HG02970 (cell line): ENCODE measurements around the gene OBSL1.

Experiments
- ATAC-seq: cut with Tn5 transposase; IDR thresholded peaks from one replicate; pipeline ENCODE4 v1.9.1; 2021; ENCODE audit warnings: mild to moderate bottlenecking, moderate library complexity, moderate number of reproducible peaks; ENCODE audit not compliant: unreplicated experiment, low FRiP score

OBSL1 gene

DNA sequence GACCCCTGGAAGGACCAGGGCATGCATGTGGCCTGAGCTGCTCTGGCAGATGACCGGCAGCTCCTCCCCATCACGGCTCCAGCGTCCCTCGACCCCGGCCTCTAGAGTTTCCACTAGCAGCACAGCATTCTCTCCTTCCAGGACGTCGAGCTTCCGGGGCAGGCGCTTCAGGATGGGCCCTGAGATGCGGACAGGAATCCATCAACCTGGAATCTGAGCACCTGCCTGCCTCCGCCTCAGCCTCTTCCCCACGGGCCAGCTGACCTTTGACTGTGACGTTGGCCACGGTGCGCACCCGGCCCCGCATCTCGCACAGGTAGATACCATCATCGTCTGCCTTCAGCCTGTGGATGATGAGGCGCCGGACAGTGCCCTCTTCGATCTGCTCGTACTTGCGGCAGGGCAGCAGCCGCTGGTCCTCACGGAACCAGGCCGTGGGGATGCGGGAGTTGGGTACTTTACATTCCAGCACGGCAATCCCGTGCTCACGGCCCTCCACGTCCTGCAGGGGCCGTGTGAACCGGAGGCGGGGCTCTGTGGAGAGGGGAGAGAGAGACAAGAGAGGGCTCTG is 3.5 kb downstream of the OBSL1 start:
- ATAC-seq = no peak

DNA sequence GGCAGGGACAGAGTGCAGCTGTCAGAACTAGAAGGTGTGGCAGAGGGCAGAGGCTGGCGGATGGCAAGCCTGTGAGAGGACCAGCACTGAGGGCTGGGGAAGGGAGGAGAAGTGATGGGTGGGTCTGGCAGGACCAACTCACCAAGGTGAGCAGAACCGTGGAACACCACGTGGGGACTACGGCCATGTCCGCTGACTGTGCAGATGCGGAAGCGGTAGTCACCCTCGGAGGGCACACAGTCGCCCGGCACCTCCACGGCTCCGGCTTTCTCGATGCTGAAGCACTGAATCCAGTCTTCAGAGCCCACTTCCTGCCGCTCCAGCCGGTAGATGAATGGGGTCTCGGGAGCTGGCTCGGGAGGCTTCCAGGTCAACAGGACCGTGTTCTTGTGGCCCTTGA is 4.2 kb downstream of the OBSL1 start:
- no peak for ATAC-seq

DNA sequence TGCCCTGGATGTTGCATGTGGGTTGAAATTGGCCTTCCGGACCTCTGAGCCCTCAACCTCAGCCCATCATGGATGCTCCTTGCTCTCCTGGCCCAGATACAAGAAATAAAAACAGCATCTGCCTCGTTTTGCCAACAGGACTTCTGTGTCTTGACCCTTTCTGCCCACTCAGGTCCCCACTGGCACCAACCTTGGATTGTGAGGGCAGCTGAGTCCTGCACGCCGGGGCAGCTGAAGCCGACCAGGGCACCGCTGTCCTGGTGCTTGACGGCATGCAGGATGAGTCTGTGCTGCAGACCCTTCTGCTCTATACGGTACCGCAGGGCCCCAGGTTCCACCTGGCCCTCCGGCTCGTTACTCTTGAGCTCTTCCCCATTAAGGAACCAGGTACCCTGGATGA is 4.7 kb downstream of the OBSL1 start:
- ATAC-seq = no peak

DNA sequence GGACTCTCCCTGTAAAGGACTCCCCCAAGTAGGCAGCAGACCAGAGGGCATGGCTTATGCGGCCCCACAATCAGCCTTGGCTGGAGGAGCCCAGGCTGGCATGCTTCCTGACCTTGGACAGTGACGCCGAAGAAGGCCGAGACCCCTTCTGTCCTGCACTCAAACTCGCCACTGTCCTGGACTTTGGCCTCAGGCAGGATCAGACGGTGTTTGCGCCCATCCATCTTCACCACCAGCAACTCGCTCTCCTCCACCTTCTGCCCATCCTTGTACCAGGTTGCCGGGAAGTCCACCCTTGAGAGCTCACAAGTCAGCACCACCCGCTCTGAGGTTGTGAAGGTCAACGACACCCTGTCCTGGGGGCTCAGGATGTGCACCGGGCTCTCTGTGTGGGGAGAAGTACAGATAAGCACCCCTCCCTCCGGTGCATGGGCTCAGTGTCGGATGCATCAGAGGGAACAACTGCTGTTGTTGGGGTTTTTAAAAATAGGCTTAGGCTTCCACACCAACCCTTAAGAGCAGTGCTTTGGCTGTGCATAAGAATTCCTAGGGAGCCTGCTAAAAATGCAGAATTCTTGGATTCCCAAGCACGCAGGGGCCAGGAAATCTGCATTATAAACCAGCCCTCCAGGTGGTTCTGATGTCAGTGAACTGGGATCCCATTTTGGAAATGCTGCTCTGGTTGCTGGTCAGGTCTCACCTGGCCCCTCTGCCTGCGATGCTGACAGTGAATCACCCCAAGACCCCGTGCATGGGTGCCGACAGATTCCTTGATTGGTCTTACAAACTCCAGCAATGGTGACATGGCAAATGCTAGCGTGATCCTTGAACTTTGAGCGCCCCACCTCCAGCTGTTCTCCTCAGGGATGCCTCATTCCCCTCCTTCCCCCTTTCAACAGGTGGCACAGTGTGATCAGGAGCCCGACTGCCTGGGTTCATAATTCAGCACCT is 5.9 kb downstream of the OBSL1 start:
- ATAC-seq = no peak

DNA sequence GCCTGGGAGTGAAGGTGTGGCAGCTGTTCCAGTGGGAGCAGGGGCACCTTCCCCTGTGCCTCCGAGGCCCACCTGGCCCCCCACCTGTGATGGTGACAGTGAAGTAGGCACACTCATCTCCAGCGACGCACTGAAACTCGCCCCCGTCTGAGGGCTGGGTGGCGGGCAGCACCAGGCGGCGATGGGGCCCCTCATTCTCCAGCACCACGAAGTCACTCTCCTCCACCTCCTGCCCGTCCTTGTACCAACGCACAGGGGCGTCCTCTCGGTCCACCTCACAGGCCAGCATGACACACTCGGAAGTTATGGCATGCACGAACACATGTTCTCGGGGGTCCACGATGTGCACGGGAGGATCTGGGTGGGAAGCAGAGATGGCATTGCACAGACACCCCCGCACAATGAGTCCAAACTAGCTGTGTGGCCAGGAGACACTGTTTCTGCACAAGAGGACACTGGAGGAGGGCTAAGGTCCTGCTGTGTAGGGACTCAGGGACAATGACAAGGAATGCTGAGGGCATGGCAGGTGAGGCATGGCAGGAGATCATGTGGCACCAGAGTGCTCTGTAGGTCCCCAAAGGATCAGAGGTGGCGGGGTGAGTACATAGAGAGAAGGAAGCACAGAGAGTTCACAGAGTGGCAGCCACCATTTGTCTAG is 7.9 kb downstream of the OBSL1 start:
- ATAC-seq = no peak

DNA sequence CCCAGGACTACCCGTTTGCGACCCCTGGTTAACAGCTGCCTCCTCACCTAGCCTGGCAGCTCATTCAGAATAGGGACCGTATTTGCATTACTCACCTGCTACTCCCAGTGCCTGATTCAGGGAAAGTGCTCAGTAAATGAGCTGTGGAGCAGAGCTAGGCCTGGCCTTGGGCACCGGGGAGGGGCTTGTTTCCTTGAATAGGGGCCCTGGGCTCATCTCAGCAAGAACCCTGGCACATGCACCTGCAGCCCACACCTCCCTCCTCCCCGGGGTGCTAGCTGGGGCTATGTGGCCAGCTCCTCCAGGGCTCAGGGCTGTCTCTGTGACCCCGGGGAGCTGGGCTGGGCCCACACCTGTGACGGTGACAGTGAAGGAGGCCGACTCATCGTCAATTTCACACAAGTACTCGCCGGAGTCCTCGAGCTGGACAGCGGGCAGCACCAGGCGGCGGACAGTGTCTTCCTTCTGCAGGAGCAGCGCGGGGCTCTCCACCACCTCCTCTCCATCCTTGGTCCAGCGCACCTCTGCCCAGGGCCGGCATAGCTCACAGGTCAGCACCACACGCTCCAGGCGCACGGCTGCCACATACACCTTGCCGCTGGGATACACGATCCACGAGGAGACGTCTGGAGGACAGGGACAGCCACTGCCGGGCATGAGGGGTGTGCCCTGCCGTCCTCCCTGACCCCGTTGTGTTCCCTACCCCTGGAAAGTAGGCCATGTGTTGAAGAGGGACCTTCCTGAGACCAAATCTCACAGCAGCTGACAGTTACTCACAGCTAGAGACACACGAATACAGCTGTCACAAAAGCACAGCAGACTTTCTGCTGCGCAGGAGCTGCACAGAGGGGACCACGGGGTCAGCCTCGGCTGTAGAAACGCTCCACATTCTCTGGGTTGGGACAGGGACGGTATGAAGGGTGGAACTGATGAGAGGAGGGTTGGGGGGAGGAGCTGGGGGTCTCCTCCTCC is 9.0 kb downstream of the OBSL1 start:
- no peak for ATAC-seq

DNA sequence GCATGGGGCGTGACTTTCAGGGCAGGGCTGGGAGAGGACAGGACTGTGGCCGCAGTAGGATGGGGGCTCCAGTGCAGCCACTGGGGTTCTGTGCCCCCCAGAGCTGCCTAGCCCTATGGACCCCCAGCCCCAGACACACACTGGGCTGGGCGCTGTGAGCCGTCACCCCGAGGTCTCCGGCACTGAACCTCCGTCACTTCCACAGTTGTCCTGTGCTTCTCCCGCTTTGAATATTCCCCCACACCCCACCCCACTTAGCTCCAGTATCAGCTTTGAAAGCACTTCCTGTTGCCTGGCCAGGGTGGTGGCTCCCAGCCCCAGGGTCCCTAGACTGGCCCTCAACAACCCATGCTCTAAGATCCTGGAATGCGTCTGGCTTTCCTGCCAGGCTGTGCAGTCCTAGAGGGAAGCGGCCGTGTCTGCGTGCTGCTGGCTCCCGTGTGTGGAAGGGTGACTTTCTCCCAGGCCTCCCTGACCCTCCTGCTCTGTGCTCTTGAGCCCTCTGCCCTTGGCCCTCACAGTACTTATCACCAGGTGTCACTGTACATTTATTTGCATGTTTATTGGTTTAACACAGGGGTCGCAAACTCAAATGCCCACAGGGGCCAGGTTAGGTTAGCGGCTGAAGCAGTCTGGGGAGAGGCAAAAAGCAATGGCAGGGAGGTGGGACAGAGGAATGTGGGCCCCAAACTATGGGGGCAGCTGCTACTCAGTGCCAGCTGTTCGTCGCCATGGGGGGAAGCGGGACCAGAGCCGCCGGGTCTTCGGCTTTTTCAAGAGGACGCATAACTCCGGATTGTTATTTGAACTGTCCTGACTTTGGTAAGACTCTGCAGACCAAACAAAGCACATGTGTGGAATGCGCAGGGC is 9.9 kb downstream of the OBSL1 start:
- no peak for ATAC-seq

DNA sequence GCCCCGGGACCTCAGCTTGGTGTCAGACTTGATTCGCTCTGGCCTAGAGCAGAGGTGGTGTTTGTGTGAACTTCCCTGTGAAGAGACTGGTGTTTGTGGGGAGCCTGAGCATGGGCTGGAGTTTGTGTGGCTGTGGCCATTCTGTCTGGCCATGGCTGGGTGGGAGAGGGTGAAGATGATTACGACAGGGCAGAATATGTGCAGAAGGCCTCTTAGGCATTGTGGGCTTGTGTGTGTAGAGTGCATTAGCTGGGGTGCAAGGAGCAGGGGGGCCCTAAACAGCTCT is 10.5 kb downstream of the OBSL1 start:
- no peak for ATAC-seq

DNA sequence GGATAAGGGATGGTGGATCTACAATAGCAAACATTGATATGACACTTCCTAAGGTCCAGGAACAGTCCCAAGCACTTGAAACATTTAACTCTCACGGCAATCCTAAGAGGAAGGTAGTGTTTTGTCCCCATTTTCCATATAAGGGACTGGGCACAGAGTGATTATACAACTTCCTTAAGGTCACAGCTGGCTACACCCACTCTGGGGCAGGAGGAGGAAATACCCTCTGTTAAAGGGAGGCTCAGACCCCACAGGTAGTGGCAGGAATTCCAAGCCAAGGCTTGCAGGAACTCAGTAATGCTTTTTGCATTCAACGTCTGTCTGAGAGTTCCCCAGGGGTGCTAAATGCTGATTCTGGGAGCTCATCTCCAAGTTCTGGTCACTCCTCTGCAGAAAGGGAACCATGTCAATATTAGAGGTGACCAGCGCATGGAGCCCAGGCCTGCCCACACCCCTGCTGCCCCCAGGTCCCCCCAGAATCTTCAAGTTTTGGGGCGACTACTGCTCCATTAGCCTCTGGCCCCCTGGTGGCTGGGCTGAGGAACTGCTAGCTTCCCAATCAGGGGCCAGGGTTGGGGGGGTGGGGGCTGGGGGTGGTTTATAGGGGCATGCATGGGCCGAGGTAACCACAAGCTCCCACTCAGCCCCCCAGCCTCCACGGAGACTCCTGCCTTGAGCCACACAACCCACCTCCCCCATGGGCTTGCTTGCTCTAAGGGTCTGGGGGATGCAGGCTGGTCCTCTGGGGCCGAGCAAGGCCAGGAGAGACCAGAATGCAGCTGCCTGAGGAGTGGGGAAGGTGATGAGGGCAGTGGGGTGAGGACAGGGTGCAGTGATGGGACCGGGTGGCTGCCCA is 11.1 kb downstream of the OBSL1 start:
- ATAC-seq = no peak

DNA sequence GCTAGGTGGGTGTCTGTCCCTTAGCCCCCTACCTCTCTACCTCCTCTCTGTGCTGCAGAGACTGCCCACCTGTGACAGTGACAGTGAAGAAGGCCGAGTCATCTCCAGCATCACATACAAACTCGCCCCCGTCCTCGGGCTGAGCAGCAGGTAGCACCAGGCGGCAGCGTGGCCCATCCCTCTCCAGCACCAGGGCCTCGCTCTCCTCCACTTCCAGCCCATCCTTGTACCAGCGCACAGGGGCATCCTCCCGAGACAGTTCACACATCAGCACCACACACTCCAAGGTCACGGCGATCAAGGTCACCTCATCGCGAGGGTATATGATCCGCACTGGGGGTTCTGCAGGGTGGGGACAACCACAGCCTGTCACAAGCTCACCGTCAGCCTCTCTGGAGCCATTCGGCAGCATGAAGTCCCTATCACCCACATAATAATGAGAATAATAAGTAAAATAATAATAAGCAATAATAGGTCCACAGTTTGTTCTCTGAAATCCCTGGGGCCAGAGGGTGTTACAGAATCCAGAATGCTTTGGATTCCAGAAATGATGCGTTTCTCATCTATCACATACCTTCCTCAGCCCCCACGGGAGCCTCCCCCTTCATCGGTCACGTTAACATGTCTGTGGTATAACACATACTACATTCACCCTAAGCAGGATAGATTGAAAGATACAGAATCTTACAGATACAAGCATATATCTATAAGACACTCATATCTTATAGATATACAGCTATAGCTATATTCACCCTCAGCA is 12.0 kb downstream of the OBSL1 start:
- ATAC-seq = no peak

DNA sequence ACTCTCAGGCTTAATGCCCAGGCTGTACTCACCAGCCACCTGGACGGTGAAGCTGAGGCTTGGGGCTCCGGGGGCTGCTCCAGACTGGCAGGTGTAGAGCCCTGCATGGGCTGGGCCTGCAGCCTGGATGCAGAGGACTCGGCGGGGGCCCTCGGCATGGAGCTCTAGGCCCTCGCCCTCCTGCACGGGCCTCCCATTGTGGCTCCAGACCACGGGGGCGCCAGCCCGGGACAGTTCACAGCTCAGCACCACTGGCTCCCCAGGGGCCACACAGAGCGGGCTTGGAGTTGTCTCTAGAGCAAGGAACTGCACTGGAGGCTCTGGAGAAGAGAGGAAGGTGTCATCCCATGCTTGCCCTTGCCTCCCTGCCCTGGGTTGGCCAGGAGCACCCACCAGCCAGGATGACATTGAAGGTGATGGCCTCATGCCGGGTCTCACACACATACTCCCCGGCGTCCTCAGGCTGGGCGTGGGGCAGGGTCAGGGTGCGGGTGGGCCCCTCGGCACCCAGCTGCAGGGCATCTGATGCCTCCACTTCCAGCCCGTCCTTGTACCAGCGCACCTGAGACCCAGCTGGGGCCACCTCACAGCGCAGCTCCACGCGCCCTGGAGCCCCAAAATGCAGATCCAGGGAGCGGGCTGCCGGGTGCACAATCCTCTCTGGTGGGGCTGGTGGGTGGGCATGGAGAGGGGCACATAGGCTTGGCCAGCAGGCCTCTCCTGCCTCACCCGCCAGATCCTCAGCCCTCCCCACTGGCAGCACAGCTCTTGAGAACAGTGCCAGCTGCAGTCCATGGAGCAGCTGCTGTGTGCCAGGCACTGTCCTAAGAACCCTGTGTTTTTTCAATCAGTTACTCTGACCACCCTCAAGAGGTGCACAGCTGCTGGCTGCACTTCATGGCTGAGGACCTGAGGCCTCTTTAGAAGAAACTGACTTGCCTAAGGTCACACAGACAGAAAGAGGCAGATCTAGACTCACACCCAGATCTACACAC is 13.3 kb downstream of the OBSL1 start:
- no peak for ATAC-seq

DNA sequence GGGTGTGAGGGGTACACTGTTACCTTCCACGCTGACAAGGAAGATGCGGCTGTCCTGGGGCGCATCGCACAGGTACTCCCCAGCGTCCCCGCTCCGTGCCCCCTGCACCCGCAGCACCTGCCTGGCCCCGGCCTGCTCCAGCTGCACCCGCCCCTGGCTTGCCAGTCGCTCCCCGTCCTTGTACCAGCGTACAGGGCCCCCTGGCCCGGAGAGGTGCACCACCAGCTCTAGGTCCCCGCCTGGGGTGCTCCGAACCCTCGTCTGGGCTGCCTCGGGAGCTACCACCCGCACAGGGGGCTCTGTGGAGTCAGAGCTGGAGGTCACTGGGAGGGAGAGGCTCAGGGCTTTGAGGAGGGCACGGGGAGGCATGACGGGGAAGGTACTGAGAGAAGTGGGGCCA is 14.0 kb downstream of the OBSL1 start:
- no peak for ATAC-seq

DNA sequence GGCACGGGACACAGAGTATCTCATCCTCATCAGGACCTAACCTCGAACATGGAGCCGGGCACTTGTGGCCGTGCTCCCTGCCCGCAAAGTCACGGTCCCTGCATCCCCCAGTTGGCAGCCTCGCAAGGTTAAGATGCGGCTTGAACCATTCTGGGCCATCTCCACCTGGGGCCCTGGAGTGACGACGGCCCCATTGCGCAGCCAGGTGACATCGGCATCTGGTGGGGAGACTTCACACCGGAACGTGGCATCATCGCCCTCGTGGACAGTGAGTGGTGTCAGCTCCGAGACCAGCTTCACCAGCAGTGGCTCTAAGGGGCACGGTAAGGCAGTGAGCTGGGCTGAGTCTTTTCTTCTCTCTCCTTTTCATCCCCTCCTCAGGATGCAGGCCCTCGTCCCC is 14.9 kb downstream of the OBSL1 start:
- ATAC-seq = no peak

DNA sequence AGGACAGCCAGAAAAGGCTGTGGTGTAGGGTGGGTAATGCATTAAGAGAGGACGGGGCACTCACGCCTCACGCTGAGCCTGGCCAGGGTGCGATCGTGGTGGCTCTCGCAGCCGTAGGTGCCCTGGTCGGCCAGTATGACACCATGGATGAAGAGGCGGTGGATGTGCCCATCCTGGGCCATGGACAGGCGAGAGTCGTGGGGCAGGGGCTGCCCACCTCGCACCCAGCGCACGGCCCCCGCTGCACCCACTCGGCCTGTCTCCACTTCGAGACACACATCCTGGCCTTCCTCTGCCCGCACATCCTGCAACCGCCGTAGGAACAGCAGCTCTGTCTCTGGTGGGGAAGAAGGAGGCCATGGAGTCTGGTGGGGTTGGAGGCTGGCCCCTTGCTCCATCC is 15.4 kb downstream of the OBSL1 start:
- no peak for ATAC-seq

DNA sequence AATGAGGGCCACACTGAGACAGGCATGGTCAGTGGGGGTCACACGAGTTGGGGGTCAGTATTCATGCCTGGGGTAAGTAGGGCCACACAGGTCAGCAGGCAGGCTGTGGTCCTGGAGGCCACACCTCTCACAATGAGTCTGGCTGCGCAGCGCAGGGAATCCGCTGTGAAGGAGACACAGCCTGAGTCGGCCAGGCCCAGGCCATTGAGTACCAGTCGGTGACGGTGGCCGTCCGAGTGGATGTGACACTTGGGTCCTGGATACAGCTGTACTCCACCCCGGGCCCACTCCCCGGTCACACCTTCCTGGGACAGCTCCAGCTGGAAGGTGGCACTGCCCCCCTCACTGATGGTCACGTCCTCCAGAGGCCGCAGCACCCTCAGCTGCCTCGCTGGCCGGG is 17.0 kb downstream of the OBSL1 start:
- no peak for ATAC-seq

DNA sequence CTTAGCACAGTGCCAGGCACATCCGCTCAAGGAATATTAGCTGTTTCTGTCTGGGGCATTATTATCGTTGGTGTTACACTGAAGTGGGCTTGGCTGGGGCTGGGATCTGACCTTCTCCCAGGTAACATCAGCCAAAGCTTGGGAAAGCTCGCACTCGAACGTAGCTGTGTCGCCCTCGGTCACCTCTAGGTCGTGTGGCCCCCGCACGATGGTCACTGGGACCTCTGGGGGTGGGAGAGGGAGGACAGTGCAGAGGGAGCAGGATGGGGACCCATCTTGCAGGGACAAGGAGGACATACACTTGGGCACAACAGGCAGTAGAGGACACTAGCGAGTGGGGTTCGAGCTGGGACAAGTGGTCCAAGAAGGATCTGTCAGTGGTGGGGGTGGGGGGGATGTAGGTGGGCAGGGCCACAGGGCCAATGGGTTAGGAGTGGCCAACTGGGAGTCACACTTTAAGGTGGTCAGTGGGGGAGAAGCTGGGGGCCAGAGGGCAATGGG is 17.8 kb downstream of the OBSL1 start:
- ATAC-seq = no peak

DNA sequence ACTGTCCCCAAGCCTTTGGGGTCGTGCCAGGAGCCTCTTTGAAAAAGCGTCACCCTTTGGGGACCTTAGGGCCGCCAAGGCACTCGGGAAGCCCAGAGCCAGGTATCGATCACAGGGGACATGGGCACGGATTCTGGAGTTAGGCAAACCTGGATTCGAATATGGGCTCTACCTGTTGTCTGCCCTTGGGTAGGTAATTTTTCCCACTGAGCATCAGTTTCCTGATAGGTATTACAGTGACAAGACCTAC is 18.2 kb downstream of the OBSL1 start:
- no peak for ATAC-seq
